Measurements from ENCODE around the gene ACAD11. TPM values are rescaled to one million over a fixed set of nuclear protein-coding genes. Genes with fewer than 3 reads are reported as not detected.

The ACAD11 gene
- polyA plus RNA-seq, 4 donors: 4.9 to 55.0 (median 42.2) TPM

DNA sequence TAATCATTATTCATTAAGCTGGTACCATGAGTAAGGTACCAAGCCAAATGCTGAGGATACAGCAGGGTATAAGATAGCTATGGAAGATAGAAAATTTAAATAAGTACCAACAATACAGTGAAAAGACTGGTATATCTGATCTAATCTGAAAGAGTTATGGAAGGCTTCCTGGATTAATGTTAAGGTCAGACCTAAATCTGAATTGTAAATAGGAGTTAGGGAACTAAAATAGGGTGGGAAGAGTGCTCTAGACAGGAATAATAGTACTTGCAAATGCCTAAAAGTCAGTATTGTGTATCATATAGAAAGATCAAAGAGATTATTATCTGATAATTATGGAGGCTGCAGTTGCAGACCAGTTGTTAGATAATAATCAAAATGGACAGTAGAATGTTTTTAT is 65.1 kb downstream of the ACAD11 start:
- FAIRE-seq (no peak), DNase-seq (no peak)
- no peak overlapping the region for H3K27ac ChIP-seq (ENCODE audit: low read depth in 1 of 3, low read length in 2 of 3)
- peaks cover 0 to 15% (median 1%) of the 10 kb centered on the region in 3 donors for H3K36me3 ChIP-seq (ENCODE audit: control insufficient read depth in 3 of 3, insufficient read depth in 2 of 3, low read depth in 1 of 3, low read length in 3 of 3)
- peaks cover 0 to 6% (median 0%) of the 10 kb centered on the region in 3 donors for H3K4me1 ChIP-seq (ENCODE audit: control insufficient read depth in 3 of 3, insufficient read depth in 2 of 3, low read depth in 1 of 3, low read length in 2 of 3)
- peaks cover 0 to 2% of the 10 kb centered on the region in 2 donors for H3K9me3 ChIP-seq (ENCODE audit: control insufficient read depth in 2 of 2, insufficient read depth in 1 of 2, low read depth in 1 of 2, low read length in 1 of 2)
- no peaks in the 10 kb centered on the region for H3K27me3 ChIP-seq (ENCODE audit: control insufficient read depth in 3 of 3, insufficient read depth in 3 of 3, low read length in 3 of 3)
- H3K4me3 ChIP-seq (ENCODE audit: low read depth in 1 of 3, low read length in 3 of 3): no peak overlapping the region

DNA sequence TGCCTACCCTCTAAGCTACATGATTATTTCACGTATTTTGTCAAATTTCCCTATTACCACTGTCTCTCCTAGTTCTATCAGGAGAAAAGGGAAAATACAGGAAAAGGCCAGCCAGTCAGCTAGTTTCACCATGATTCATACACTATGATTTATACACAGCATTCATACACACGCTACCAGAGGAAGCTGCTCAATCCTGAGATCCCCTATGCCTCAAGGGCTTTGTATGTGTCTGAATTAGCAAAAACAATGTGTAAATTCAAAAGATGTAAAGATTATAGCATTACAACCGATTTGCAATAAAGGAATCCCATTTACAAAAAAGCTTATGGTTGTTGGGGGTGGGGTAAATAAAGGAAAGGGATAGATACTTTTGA is 65.7 kb downstream of the ACAD11 start:
- WGBS, 3 donors: 64 to 93% (median 85%) methylated on average over 3 of the region's 3 CpGs
- FAIRE-seq: no peak

DNA sequence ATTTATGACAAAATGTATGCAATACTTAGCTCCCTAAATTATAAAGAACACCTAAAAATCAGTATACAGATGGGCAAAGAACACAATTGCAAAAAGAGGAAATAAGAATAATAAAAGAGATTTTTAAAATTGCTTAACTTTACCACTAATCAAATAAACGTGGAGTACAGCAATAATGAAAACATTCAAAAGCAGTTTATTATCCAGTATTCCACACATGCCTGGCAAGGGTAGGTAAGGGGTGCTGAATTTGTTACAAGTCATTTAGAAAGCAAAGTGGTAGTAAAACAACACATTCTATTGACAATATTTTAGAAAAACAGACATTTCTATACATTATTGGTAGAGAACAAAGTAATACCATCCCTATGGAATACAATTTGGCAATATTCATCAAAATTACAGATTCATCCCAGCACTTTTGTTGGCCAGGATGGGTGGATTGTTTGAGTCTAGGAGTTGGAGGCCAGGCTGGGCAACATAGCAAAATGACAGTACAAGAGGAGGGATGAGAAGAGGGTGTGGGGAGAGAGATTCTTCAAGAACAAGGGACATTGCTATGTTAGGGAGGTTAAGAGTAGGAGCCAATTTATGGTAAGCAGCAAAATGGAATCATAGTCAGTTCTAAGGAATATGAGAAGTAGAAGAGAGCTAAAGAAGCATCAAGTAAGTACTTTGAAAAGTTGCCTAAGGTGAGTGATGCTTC is 66.2 kb downstream of the ACAD11 start:
- Histone ChIP-seq H3K4me3 (ENCODE audit: low read depth in 1 of 3, low read length in 3 of 3) (no peak overlapping the region), H3K27me3 (ENCODE audit: control insufficient read depth in 3 of 3, insufficient read depth in 3 of 3, low read length in 3 of 3) (no peaks in the 10 kb centered on the region), H3K27ac (ENCODE audit: low read depth in 1 of 3, low read length in 2 of 3) (no peak overlapping the region), H3K9me3 (ENCODE audit: control insufficient read depth in 2 of 2, insufficient read depth in 1 of 2, low read depth in 1 of 2, low read length in 1 of 2) (peaks cover 0 to 2% of the 10 kb centered on the region in 2 donors), H3K4me1 (ENCODE audit: control insufficient read depth in 3 of 3, insufficient read depth in 2 of 3, low read depth in 1 of 3, low read length in 2 of 3) (peaks cover 0 to 4% (median 0%) of the 10 kb centered on the region in 3 donors), H3K36me3 (ENCODE audit: control insufficient read depth in 3 of 3, insufficient read depth in 2 of 3, low read depth in 1 of 3, low read length in 3 of 3) (peaks cover 0 to 7% (median 1%) of the 10 kb centered on the region in 3 donors)
- FAIRE-seq: peak; percentile 39
- 44 to 62% (median 54%) methylated on average over 1 of the region's 1 CpG for WGBS, 3 donors
- no peak for DNase-seq

More for the DNA sequence above, 65.7 kb downstream of the ACAD11 start:
- Histone ChIP-seq H3K4me3 (ENCODE audit: low read depth in 1 of 3, low read length in 3 of 3) (no peak overlapping the region), H3K4me1 (ENCODE audit: control insufficient read depth in 3 of 3, insufficient read depth in 2 of 3, low read depth in 1 of 3, low read length in 2 of 3) (peaks cover 0 to 6% (median 0%) of the 10 kb centered on the region in 3 donors), H3K27me3 (ENCODE audit: control insufficient read depth in 3 of 3, insufficient read depth in 3 of 3, low read length in 3 of 3) (no peaks in the 10 kb centered on the region), H3K27ac (ENCODE audit: low read depth in 1 of 3, low read length in 2 of 3) (no peak overlapping the region), H3K9me3 (ENCODE audit: control insufficient read depth in 2 of 2, insufficient read depth in 1 of 2, low read depth in 1 of 2, low read length in 1 of 2) (peaks cover 0 to 2% of the 10 kb centered on the region in 2 donors), H3K36me3 (ENCODE audit: control insufficient read depth in 3 of 3, insufficient read depth in 2 of 3, low read depth in 1 of 3, low read length in 3 of 3) (peaks cover 0 to 12% (median 1%) of the 10 kb centered on the region in 3 donors)
- DNase-seq: no peak

DNA sequence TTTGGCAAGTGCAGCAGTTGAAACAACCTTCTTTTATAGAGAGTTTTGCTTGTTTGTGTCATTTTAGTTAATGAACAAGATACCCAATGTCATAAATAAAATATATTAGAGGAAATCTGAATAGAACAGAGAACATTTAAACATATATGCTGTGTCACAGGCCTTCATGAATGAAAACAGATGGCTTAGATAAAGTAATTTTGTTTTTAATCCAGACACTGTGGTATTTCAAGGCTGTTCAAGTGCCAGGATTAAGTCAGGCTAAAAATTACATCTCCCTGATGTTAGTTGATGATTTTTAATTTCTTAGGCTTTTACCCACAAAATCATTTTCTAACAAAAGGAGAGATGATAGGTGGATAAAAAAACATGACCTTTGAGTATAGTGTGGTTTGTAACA is 67.4 kb downstream of the ACAD11 start:
- H3K27me3 ChIP-seq (ENCODE audit: control insufficient read depth in 3 of 3, insufficient read depth in 3 of 3, low read length in 3 of 3): no peaks in the 10 kb centered on the region
- no peak overlapping the region for H3K27ac ChIP-seq (ENCODE audit: low read depth in 1 of 3, low read length in 2 of 3)
- peaks cover 0 to 2% of the 10 kb centered on the region in 2 donors for H3K9me3 ChIP-seq (ENCODE audit: control insufficient read depth in 2 of 2, insufficient read depth in 1 of 2, low read depth in 1 of 2, low read length in 1 of 2)
- peaks cover 0 to 2% (median 0%) of the 10 kb centered on the region in 3 donors for H3K4me1 ChIP-seq (ENCODE audit: control insufficient read depth in 3 of 3, insufficient read depth in 2 of 3, low read depth in 1 of 3, low read length in 2 of 3)
- peaks cover 0 to 6% (median 1%) of the 10 kb centered on the region in 3 donors for H3K36me3 ChIP-seq (ENCODE audit: control insufficient read depth in 3 of 3, insufficient read depth in 2 of 3, low read depth in 1 of 3, low read length in 3 of 3)
- DNase-seq (no peak), FAIRE-seq (no peak)
- no peak overlapping the region for H3K4me3 ChIP-seq (ENCODE audit: low read depth in 1 of 3, low read length in 3 of 3)

DNA sequence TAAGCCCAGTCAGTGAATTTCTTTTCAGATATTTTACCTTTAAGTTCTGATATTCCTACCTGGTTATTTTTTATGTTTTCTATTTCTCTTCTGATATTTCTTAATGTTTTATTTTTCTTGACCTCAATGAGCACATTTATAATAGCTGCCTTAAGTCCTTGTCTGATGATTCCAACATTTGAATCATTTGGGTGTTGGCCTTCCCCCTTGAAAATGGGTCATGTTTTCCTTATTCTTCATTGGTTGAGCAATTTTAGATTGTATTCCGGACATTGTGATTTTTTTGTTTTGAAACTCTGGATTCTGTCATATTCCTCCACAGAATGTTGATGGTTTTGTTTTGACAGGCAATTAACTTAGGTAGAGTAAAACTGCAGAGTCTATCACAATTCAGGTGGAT is 72.2 kb downstream of the ACAD11 start:
- 83 to 97% (median 97%) methylated on average over 1 of the region's 1 CpG for WGBS, 3 donors

DNA sequence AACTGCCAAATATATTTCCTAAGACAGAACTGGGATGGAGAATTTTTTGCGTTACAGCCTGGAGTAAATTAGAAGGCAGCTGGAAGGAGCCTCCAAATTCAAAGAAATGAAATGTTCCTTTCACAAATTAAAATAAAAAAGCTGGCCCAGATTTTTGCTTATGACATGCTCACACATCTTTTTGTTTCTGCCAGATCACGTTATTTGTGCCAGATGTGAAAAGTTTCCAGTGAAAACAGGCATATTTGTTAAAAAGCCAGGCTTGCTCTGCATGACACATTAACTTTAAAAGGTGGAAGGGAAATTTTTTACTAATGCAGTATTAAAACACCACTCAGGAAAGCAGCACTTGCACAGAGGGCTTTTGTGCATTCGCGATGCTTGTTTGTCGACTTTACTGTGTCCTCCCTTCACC is 85.8 kb downstream of the ACAD11 start:
- no peak overlapping the region for H3K4me3 ChIP-seq (ENCODE audit: low read depth in 1 of 3, low read length in 3 of 3)
- FAIRE-seq: no peak
- H3K4me1 ChIP-seq (ENCODE audit: control insufficient read depth in 3 of 3, insufficient read depth in 2 of 3, low read depth in 1 of 3, low read length in 2 of 3): no peaks in the 10 kb centered on the region
- 83 to 97% (median 92%) methylated on average over 5 of the region's 5 CpGs for WGBS, 3 donors
- H3K9me3 ChIP-seq (ENCODE audit: control insufficient read depth in 2 of 2, insufficient read depth in 1 of 2, low read depth in 1 of 2, low read length in 1 of 2): peaks cover 0 to 4% of the 10 kb centered on the region in 2 donors
- H3K27me3 ChIP-seq (ENCODE audit: control insufficient read depth in 3 of 3, insufficient read depth in 3 of 3, low read length in 3 of 3): no peaks in the 10 kb centered on the region
- DNase-seq: no peak
- H3K27ac ChIP-seq (ENCODE audit: low read depth in 1 of 3, low read length in 2 of 3): no peak overlapping the region
- peaks cover 0 to 17% (median 4%) of the 10 kb centered on the region in 3 donors for H3K36me3 ChIP-seq (ENCODE audit: control insufficient read depth in 3 of 3, insufficient read depth in 2 of 3, low read depth in 1 of 3, low read length in 3 of 3)

More for the DNA sequence above, 72.2 kb downstream of the ACAD11 start:
- Histone ChIP-seq H3K27me3 (ENCODE audit: control insufficient read depth in 3 of 3, insufficient read depth in 3 of 3, low read length in 3 of 3) (no peaks in the 10 kb centered on the region), H3K27ac (ENCODE audit: low read depth in 1 of 3, low read length in 2 of 3) (no peak overlapping the region), H3K4me1 (ENCODE audit: control insufficient read depth in 3 of 3, insufficient read depth in 2 of 3, low read depth in 1 of 3, low read length in 2 of 3) (no peaks in the 10 kb centered on the region), H3K36me3 (ENCODE audit: control insufficient read depth in 3 of 3, insufficient read depth in 2 of 3, low read depth in 1 of 3, low read length in 3 of 3) (peaks cover 0 to 6% (median 0%) of the 10 kb centered on the region in 3 donors), H3K4me3 (ENCODE audit: low read depth in 1 of 3, low read length in 3 of 3) (no peak overlapping the region), H3K9me3 (ENCODE audit: control insufficient read depth in 2 of 2, insufficient read depth in 1 of 2, low read depth in 1 of 2, low read length in 1 of 2) (peaks cover 0 to 2% of the 10 kb centered on the region in 2 donors)
- FAIRE-seq (no peak), DNase-seq (no peak)

DNA sequence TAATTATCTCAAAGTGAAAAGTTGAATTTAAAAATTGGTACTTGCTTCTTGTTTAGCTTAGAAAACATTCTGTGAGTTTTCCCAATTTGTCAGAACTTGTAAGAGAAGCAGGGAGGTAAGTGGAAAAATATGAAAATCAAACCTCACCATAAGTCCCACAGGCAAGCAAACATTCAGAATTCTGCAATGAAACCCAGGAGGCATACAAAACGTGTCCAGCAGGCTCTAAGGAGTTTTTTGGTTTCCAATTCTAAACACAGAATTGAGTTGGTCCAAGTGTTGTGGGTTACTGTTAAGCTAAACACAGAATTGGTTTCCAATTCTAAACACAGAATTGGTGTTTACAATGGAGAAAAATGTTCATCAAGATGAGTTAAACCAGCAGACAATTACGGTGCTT is 89.6 kb downstream of the ACAD11 start:
- no peaks in the 10 kb centered on the region for H3K4me1 ChIP-seq (ENCODE audit: control insufficient read depth in 3 of 3, insufficient read depth in 2 of 3, low read depth in 1 of 3, low read length in 2 of 3)
- no peaks in the 10 kb centered on the region for H3K27me3 ChIP-seq (ENCODE audit: control insufficient read depth in 3 of 3, insufficient read depth in 3 of 3, low read length in 3 of 3)
- H3K36me3 ChIP-seq (ENCODE audit: control insufficient read depth in 3 of 3, insufficient read depth in 2 of 3, low read depth in 1 of 3, low read length in 3 of 3): peaks cover 0 to 10% (median 1%) of the 10 kb centered on the region in 3 donors
- no peak overlapping the region for H3K27ac ChIP-seq (ENCODE audit: low read depth in 1 of 3, low read length in 2 of 3)
- H3K4me3 ChIP-seq (ENCODE audit: low read depth in 1 of 3, low read length in 3 of 3): no peak overlapping the region
- WGBS, 3 donors: 66 to 92% (median 91%) methylated on average over 2 of the region's 2 CpGs
- peaks cover 0 to 4% of the 10 kb centered on the region in 2 donors for H3K9me3 ChIP-seq (ENCODE audit: control insufficient read depth in 2 of 2, insufficient read depth in 1 of 2, low read depth in 1 of 2, low read length in 1 of 2)
- no peak for FAIRE-seq
- no peak for DNase-seq

DNA sequence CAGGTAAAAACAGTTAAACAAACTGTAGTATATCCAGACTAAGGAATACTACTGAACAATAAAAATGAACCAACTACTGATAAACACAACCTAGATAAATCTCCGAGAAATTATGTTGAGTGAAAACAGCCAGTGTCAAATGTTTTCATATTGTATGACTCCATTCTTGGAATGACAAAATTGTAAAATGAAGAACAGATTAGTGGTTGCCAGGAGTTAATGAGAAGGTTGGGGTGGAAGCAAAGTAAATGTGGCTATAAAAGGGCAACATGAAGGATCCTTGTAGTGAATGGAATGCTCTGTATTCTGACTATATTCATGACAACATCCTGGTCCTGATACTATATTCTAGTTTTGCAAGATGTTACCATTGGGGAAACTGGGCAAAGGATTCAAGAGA is 90.0 kb downstream of the ACAD11 start:
- H3K4me3 ChIP-seq (ENCODE audit: low read depth in 1 of 3, low read length in 3 of 3): no peak overlapping the region
- H3K36me3 ChIP-seq (ENCODE audit: control insufficient read depth in 3 of 3, insufficient read depth in 2 of 3, low read depth in 1 of 3, low read length in 3 of 3): peaks cover 0 to 6% (median 1%) of the 10 kb centered on the region in 3 donors
- DNase-seq (no peak), FAIRE-seq (no peak)
- H3K9me3 ChIP-seq (ENCODE audit: control insufficient read depth in 2 of 2, insufficient read depth in 1 of 2, low read depth in 1 of 2, low read length in 1 of 2): peaks cover 0 to 4% of the 10 kb centered on the region in 2 donors
- H3K27ac ChIP-seq (ENCODE audit: low read depth in 1 of 3, low read length in 2 of 3): no peak overlapping the region
- no peaks in the 10 kb centered on the region for H3K27me3 ChIP-seq (ENCODE audit: control insufficient read depth in 3 of 3, insufficient read depth in 3 of 3, low read length in 3 of 3)
- 67 to 93% (median 72%) methylated on average over 1 of the region's 1 CpG for WGBS, 3 donors
- H3K4me1 ChIP-seq (ENCODE audit: control insufficient read depth in 3 of 3, insufficient read depth in 2 of 3, low read depth in 1 of 3, low read length in 2 of 3): no peaks in the 10 kb centered on the region

DNA sequence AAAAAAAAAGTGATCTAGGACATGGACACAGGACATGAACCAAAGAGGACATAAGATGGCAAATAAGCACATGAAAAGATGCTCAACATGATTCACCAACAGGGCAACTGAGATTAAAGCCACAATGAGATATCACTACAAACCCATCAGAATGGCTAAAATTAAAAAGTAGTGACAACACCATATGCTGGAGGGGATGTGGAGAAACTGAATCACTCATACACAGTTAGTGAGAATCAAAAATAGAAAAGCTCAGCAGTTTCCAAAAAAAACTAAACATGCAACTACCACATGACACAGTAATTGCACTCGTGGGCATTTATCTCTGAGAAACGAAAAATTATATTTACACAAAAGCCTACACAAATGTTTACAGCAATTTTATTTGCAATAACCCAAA is 90.5 kb downstream of the ACAD11 start:
- H3K4me3 ChIP-seq (ENCODE audit: low read depth in 1 of 3, low read length in 3 of 3): no peak overlapping the region
- DNase-seq: no peak
- no peaks in the 10 kb centered on the region for H3K27me3 ChIP-seq (ENCODE audit: control insufficient read depth in 3 of 3, insufficient read depth in 3 of 3, low read length in 3 of 3)
- no peak for FAIRE-seq
- H3K9me3 ChIP-seq (ENCODE audit: control insufficient read depth in 2 of 2, insufficient read depth in 1 of 2, low read depth in 1 of 2, low read length in 1 of 2): peaks cover 0 to 4% of the 10 kb centered on the region in 2 donors
- WGBS, 3 donors: 27 to 54% (median 49%) methylated on average over 2 of the region's 2 CpGs
- H3K4me1 ChIP-seq (ENCODE audit: control insufficient read depth in 3 of 3, insufficient read depth in 2 of 3, low read depth in 1 of 3, low read length in 2 of 3): no peaks in the 10 kb centered on the region
- H3K36me3 ChIP-seq (ENCODE audit: control insufficient read depth in 3 of 3, insufficient read depth in 2 of 3, low read depth in 1 of 3, low read length in 3 of 3): peaks cover 0 to 5% (median 4%) of the 10 kb centered on the region in 3 donors
- no peak overlapping the region for H3K27ac ChIP-seq (ENCODE audit: low read depth in 1 of 3, low read length in 2 of 3)

Data from small intestine (tissue), 7 donors.